DMS 273 (cell line): ENCODE measurements around the gene ARHGAP36.

Source experiments
- DNase-seq: peaks from one replicate; lab custom pipeline; 2025; ENCODE audit not compliant: unreplicated experiment; lab: John Stamatoyannopoulos, UW

The ARHGAP36 gene, protein sequence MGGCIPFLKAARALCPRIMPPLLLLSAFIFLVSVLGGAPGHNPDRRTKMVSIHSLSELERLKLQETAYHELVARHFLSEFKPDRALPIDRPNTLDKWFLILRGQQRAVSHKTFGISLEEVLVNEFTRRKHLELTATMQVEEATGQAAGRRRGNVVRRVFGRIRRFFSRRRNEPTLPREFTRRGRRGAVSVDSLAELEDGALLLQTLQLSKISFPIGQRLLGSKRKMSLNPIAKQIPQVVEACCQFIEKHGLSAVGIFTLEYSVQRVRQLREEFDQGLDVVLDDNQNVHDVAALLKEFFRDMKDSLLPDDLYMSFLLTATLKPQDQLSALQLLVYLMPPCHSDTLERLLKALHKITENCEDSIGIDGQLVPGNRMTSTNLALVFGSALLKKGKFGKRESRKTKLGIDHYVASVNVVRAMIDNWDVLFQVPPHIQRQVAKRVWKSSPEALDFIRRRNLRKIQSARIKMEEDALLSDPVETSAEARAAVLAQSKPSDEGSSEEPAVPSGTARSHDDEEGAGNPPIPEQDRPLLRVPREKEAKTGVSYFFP

DNA sequence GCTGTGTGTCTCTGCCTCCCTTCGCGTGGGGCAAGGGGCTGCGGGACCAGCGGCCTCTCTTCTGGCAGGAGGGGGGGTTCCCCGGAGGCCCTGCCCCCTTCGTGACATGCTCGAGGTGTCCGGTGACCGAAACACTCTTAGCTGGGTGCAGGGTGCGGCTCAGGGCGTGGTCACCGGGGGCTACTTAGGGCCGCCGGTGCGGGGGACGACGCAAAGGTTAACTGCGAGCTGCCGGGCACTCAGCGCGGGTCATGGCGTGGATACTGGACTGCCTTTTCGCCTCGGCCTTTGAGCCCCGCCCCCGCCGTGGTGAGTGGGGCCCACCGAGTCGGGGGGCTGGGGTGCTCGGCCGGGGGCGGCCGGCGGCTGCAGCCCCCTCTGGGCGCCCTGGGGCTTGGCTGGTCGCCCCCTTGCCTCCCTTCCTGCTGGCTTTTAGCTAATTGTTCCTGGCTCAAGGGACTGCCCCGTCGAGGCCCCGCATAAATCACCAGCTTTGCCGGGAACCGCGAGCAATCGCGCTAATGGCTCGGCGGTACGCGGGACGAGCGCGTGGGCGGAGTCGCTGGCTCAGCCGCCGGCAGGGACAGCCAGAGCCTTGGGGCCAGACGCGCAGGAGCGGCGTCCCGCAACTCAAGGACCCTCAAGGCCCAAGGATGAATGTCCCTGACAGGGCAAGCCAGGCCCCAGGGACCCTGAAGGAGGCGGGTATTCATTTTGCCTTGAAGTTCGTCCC lies at the start of gene ARHGAP36:
Gene ARHGAP36 (plus strand): TSS at position 211 of the 733 bp plus-strand sequence. CDS start 23,320 bp downstream, outside the sequence.
- DNase-seq, result no peak

GRCh38 chrX:131010186-131010585 lies 48.0 kb upstream of the ARHGAP36 start:
- DNase-seq, result no peak

DNA sequence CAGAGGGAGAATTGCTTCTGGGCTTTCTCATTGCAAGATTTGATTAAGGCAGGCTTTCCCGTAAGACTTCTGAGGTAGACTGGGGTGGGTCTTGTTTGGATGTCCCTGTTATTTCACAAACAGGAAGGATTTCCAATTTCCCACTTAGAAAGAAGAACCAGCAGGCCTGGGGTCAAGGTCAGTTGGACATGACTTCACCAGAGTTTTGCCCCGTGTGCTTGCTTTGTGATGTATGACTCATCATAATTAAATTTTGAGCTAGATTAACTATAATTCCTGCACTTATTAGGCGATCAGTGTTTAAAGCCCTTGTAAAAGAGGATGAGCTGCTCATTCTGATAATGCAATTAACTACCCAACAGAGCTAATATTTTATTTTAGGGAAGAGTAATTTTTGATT lies 32.8 kb upstream of the ARHGAP36 start:
- no peak for DNase-seq

DNA sequence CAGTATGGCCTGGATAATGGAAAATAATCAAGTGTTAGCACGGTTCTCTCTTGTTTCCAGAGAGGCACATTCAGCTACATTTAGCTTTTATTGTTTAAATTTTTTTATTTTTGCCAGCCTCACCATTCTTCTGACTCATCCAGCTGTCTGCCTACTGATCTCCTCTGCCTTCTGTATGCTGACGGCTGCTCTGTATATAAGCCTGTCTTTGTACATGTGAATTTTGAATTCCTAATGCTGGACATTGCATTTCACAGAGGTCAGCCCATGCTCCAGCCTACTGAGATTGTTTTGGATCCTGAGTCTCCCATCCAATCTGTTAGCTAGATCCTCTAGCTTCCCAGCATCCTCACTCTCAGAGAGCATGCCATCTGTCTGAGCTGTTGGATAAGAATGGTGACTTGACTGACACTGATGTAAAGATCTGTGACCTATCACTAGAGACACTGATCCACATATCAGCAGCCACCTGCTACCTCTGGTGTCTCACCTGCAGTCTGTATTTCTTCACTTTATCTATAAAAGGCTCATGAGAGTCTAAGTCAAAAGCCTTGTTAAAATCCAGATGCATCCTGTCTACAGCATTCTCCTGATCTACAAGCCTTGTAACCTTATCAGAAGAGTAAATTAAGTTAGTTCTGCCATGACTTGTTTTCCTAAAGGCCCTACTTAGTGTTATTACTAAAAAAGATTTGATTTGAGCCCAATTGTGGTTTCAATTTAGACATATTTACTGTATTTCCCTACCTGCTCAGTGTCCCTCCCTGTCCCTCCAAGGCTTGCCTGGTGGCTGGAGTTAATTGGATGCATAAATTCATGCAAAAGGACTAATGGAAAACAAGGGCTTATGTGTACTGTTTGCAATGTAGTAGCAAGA lies 25.6 kb upstream of the ARHGAP36 start:
- DNase-seq, result no peak

DNA sequence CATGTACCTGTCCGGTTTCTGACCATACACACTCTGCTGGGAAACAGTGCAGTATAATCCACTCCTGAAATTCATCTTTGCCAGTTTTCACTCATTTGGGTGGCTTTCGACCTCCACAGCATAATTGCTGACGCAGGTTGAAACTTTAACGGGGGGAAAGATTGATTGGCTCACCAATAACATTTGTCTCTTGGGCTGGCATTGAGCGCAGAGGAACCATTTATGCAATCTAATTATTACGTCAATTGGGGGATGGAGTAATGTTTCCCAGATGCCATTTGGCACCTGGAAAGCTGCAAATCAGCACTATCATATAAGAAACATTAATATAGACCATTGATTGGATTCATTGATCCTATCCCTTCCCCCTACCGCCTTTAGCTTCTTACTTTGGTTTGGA lies 24.1 kb upstream of the ARHGAP36 start:
- no peak for DNase-seq

DNA sequence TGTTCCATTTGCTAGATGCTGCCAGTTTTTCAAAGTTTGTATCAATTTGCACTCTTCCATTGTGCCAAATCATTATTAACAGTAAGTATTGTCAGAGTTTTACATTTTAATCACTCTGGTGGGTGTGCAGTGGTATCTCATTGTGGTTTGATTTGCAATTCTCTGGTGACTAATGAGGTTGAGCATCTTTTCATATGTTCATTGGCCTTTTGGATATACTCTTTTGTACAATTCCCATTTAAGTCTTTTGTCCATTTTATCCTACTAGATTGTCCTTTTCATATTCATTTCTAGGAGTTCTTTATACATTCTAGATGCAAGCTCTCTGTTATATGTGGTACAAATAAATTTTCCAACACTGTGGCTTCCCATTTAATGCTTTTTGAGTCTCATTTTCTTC lies 17.4 kb upstream of the ARHGAP36 start:
- DNase-seq, result no peak

- no peak for DNase-seq
These were observed 16.5 kb upstream of the ARHGAP36 start for GRCh38 chrX:131041667-131042066.

GRCh38 chrX:131045726-131046125 lies 12.4 kb upstream of the ARHGAP36 start:
- DNase-seq, result no peak

- DNase-seq, result no peak
These were observed 11.6 kb upstream of the ARHGAP36 start for GRCh38 chrX:131046596-131046995.

- no peak for DNase-seq
These were observed 11.0 kb upstream of the ARHGAP36 start for GRCh38 chrX:131047180-131047579.

GRCh38 chrX:131053076-131053475 lies 5.1 kb upstream of the ARHGAP36 start:
- no peak for DNase-seq

- no peak for DNase-seq
These were observed 3.2 kb upstream of the ARHGAP36 start for GRCh38 chrX:131054906-131055305.

GRCh38 chrX:131057706-131058105 lies 440 bp upstream of the ARHGAP36 start:
- no peak for DNase-seq

GRCh38 chrX:131059246-131059645 lies 1.1 kb downstream of the ARHGAP36 start:
- no peak for DNase-seq

DNA sequence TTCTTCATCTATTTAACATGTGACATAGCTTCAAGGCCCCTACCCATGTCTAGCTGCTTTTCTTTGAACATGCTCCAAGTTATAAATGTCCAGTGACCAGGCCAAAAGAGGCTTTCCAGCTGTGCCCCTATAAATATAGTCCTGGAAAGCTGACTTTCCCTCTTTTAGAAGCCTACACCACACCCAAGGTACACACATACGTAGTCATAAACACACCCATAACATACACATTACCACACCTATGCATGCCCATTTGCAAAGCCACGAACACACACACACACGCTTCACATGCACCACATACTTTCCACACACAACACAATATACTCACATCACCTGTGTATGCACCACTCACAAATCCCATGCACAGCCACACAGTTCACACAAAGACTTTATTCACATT lies 2.0 kb downstream of the ARHGAP36 start:
- no peak for DNase-seq

- no peak for DNase-seq
These were observed 3.2 kb downstream of the ARHGAP36 start for GRCh38 chrX:131061306-131061705.

DNA sequence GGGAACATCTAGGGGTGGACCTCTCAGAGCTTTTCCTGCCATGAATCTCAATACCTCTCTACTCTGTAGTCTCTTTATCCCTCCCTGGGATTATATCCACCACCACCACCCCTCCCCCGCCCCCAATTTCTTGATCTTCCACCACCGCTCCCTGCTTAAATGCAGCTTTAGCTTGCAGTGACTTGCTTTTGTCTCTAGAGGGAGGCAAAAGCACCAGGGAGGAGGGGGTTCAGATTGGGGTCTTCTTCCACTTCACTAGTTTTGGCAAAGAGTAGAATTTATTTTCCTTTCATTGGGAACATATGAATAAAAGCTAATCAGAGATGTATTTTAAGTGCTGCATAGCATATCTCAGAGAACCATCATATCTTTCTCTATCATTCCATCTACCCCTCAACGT lies 5.5 kb downstream of the ARHGAP36 start:
- DNase-seq, result peak; percentile 15

GRCh38 chrX:131066237-131066636 lies 8.1 kb downstream of the ARHGAP36 start:
- no peak for DNase-seq

DNA sequence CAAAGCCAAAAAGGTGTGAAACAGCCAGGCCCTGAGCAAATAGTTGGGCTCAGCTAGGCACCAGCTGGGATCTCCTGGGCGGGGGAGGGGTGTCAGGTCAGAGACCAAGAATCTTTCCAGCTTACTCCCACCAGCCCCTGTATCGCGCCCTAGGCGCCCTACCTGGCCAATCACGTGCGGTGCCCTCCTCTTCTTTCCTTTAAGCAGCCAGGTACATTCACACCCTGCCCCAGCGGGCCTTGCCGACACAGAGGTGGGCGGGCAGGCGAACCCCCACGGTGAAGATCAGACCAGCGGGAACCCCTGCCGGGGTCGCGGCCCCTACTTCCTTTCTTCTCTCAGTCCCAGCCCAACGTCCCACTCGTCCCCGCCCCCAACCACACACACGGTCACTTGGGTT lies 9.1 kb downstream of the ARHGAP36 start:
- DNase-seq, result no peak

DNA sequence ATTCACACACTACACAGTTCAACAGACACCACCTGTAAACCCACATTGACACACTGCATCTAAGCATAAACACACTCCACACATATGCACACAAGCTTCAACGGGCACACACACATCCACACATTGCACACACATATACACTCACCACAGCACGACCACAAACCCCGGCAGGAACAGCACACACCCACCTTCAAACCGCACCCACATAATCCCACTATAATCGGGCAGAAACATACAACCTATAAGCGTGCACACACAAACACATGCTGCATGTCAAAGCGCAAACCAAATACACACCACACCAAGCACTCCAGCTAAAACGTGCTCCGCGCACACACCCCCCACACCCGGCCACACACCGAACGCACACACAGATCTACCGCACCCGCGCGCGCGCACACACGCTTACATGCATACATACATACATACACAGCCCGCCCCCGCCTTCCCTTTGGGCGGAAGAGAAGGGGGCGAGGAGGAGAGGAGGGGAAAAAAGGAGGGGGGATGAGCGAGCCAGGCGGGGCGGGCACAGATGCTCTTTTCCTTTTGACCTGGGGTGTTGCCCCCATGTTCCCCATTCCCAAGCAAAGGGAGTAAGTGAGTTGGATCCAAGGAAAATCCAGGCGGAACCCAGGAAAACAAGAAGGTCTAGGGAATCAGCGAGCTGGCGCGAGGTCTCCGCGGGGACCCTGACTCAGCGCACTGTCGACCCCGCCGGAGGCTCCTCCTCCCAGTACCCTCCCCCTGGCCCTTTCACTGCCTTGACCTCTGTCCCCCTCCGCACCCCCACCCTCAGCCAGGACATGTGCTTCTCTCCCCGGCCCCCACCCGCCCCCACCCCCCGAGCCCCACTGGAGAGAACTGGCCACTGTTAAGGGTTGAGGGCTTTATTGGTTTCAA lies 9.9 kb downstream of the ARHGAP36 start:
- DNase-seq, result peak; percentile 24
